ENCODE data around the gene ACTBL2.

The ACTBL2 gene

GRCh38 chr5:57431759-57432158, 50.9 kb downstream of the ACTBL2 start:
- no peak overlapping the region for H3K4me3 ChIP-seq (ENCODE audit: low read depth, low read length)
- no peak for TF ChIP-seq CTCF (IDR thresholded peaks at IDR 0.05; ENCODE audit: borderline replicate concordance, insufficient read depth, low read depth, low read length)

Data from GM12875 (cell line).